Colonic mucosa (tissue), 4 donors: ENCODE results near the gene CINP. TPM values are rescaled to one million over a fixed set of nuclear protein-coding genes. Genes with fewer than 3 reads are reported as not detected.

Experiments
- DNase-seq: peaks from one replicate; pipeline ENCODE4 v3.0.0-alpha.2; 2020
- H3K27ac ChIP-seq: fragments of 200-600 bp; one replicate; pipeline ENCODE4 v1.8.0; 2021
- H3K27me3 ChIP-seq: fragments of 200-600 bp; one replicate; pipeline ENCODE4 v1.8.0; 2021
- H3K36me3 ChIP-seq: fragments of 200-600 bp; one replicate; pipeline ENCODE4 v1.8.0; 2021
- H3K4me1 ChIP-seq: fragments of 200-600 bp; one replicate; pipeline ENCODE4 v1.8.0; 2021; ENCODE audit warnings: mild to moderate bottlenecking
- H3K4me3 ChIP-seq: fragments of 200-600 bp; one replicate; pipeline ENCODE4 v1.8.0; 2021
- H3K9ac ChIP-seq, 2 donors: one replicate each; pipeline ENCODE4 v1.7.0; 2013; ENCODE audit warnings: control low read depth in 2 of 2, low read depth in 2 of 2, low read length in 2 of 2
- H3K9me3 ChIP-seq: fragments of 200-600 bp; one replicate; pipeline ENCODE4 v1.8.0; 2021
- intact Hi-C: fragments of 100-400 bp; cut with DNase I; formaldehyde crosslinking; loops from one replicate; pipeline ENCODE4 v1.14.1; 2022
- total RNA-seq, 2 donors: library from RNA; stranded (reverse); fragmentation: NEBNext Ultra II Directional in 1 of 2; extraction: Animal tissue kit (Norgen Biotek cat#: 25700) in 1 of 2; gene quantifications; one replicate each; pipeline ENCODE4 v1.2.1, GENCODE V29; 2021
- TF ChIP-seq, protein P1 (sequence below): fragments of 200-600 bp; IDR thresholded peaks from one replicate; pipeline ENCODE4 v1.8.0; 2022; ENCODE audit warnings: antibody characterized with exemption, mild to moderate bottlenecking
- donor health status: healthy.
- donor health status: DM: no; HTN: no; CAD: no.
- donor health status: DM: no; HTN: no; CAD: no.

Gene CINP
- total RNA-seq, result 10 to 100 TPM; 29.5 to 43.2 TPM

DNA sequence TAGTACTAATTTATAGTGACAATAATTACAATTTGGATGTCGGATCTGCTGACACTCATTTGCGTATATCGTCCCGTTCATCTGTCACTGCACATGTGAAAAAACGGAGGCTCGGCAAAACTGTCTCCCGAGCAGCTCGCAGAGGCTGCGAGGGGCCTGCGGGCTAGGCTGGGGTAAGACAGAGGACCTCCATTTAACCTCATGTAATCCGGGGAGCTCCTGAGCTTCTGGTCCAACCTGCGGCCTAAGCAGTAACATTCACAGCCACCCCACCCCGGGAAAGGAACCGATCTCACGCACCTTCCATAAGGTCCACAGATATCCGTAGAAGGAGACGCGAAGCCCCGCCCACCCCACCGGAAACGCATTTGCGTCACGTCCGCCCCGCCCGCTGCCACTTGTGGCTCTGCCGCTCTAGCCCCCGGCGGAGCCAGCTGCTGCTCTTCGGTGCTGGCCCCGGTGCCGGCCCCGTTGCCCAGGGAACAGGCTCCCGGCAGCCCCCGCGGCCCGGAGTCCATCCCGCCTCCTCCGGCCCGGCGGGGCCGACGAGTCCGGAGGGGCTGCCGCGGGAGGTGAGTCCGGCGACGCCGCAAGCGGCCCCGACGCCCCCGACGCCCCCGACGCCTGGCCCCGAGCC lies at the start of gene CINP, which contains the start of gene TECPR2:
CINP (minus strand) TSS at position 346 of the 637 bp plus-strand sequence; CDS start at position 307, 39 bp downstream.
TECPR2 (plus strand) TSS at position 397 of the 637 bp plus-strand sequence. CDS start 13,781 bp downstream, outside the sequence.
- Histone ChIP-seq H3K27me3 (no peaks in the 10 kb centered on the region), H3K4me1 (peaks cover 5% of the 10 kb centered on the region), H3K9ac (peak within 1 kb of the TSS; percentile 82 to 92), H3K36me3 (no peaks in the 10 kb centered on the region), H3K27ac (peak within 1 kb of the TSS; percentile 81), H3K4me3 (peak within 1 kb of the TSS; percentile 95), H3K9me3 (no peaks in the 10 kb centered on the region)
- intact Hi-C loops, result no loop called here
- TF ChIP-seq, protein P1, sequence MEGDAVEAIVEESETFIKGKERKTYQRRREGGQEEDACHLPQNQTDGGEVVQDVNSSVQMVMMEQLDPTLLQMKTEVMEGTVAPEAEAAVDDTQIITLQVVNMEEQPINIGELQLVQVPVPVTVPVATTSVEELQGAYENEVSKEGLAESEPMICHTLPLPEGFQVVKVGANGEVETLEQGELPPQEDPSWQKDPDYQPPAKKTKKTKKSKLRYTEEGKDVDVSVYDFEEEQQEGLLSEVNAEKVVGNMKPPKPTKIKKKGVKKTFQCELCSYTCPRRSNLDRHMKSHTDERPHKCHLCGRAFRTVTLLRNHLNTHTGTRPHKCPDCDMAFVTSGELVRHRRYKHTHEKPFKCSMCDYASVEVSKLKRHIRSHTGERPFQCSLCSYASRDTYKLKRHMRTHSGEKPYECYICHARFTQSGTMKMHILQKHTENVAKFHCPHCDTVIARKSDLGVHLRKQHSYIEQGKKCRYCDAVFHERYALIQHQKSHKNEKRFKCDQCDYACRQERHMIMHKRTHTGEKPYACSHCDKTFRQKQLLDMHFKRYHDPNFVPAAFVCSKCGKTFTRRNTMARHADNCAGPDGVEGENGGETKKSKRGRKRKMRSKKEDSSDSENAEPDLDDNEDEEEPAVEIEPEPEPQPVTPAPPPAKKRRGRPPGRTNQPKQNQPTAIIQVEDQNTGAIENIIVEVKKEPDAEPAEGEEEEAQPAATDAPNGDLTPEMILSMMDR, result no peak
- DNase-seq, result peak; percentile 100

DNA sequence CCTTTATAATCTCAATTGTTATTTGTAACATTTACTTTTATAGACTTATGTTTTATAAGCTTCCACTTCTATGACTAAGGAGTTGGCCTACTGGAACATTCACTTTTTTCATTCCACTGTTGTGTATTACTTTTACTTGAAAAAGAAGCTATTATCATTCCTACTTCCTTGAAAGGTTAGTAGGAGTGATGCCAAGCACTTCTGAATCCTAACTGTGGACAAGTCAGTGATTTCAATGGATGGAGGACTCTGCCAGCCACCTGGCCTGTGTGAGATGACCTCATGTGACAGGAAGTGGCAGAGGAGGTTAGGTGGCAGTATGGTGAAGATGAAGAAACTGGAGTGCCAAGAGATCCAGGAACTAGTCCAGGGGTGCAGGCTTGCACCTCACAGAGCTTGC lies 46.0 kb upstream of the CINP start:
- TF ChIP-seq, protein P1, result no peak
- intact Hi-C loops, result no loop called here
- no peak for DNase-seq
- H3K4me3 ChIP-seq, result no peak overlapping the region
- H3K9me3 ChIP-seq, result no peaks in the 10 kb centered on the region
- no peak overlapping the region for H3K9ac ChIP-seq
- no peak overlapping the region for H3K27ac ChIP-seq
- no peaks in the 10 kb centered on the region for H3K36me3 ChIP-seq
- no peaks in the 10 kb centered on the region for H3K4me1 ChIP-seq
- no peaks in the 10 kb centered on the region for H3K27me3 ChIP-seq

DNA sequence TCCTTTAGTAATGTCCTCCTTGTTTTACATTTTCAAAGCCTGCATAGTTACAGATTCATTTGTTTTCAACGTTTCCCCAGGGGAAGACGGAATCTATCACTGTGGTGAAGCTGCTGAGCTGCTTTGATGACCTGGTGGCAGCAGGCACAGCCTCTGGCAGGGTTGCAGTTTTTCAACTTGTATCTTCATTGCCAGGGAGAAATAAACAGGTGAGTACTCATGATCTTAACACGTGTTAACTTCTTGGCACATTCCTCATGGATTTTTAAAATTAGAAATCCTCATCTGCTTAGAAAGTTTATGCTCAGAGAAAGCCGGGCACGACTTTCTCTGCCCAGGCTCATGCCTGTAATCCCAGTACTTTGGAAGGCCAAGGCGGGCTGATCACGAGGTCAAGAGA lies 44.6 kb upstream of the CINP start:
- intact Hi-C loops, result no loop called here
- Histone ChIP-seq H3K27me3 (no peaks in the 10 kb centered on the region), H3K4me3 (no peak overlapping the region), H3K27ac (no peak overlapping the region), H3K36me3 (no peaks in the 10 kb centered on the region), H3K9me3 (peaks cover 7% of the 10 kb centered on the region), H3K9ac (no peak overlapping the region), H3K4me1 (no peaks in the 10 kb centered on the region)
- no peak for DNase-seq
- TF ChIP-seq, protein P1, result no peak

DNA sequence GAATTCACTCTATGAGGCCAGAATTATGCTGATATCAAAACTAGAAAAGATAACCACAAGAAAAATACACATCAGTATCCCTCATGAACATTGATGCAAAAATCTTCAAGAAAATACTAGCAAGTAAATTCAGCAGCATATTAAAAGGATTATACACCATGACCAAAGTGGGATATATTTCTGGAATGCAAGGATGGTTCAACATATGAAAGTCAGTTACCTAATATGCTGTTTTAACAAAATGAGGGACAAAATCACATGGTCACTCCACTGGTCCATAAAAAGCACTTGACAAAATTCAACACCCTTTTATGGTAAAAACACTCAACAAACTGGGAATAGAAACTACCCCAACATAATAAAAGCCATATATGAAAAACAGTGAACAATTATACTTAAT lies 40.3 kb upstream of the CINP start:
- Histone ChIP-seq H3K36me3 (no peaks in the 10 kb centered on the region), H3K4me3 (no peak overlapping the region), H3K9ac (no peak overlapping the region), H3K27me3 (no peaks in the 10 kb centered on the region), H3K9me3 (peaks cover 7% of the 10 kb centered on the region), H3K4me1 (no peaks in the 10 kb centered on the region), H3K27ac (no peak overlapping the region)
- intact Hi-C loops, result no loop called here
- DNase-seq, result no peak
- TF ChIP-seq, protein P1, result no peak

DNA sequence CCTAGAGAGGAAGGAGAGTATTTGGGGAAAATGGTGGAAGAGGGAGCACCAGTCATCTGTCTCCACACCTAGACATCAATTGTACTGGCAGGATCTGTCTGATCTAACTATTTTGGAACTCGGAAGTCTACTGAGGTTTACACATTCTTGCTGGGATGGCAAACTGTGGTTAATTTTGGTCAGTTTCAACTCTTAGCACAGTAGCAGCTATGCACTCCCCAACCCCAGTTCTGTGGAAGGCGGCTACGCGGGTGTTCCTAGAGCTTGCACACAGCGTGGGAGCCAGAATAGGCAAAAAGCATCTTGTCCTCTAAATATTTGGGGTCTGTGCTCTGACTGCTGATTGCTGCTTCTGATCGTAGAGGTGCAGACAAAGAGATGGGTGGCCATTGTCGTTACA lies 33.8 kb upstream of the CINP start:
- TF ChIP-seq, protein P1, result no peak
- no peaks in the 10 kb centered on the region for H3K9me3 ChIP-seq
- no peaks in the 10 kb centered on the region for H3K27me3 ChIP-seq
- H3K9ac ChIP-seq, result no peak overlapping the region
- H3K4me1 ChIP-seq, result no peaks in the 10 kb centered on the region
- no peaks in the 10 kb centered on the region for H3K36me3 ChIP-seq
- intact Hi-C loops, result no loop called here
- no peak for DNase-seq
- no peak overlapping the region for H3K4me3 ChIP-seq
- no peak overlapping the region for H3K27ac ChIP-seq
